Activated naive CD8-positive, alpha-beta T cell treated with anti-CD3 and anti-CD28 coated beads for 36 hours (primary cell): ENCODE data around the gene PTPRE. TPM values are rescaled to one million over a fixed set of nuclear protein-coding genes. Genes with fewer than 3 reads are reported as not detected.

Source experiments
- DNase-seq: peaks from one replicate; pipeline ENCODE4 v3.0.0; 2021
- H3K27ac Mint-ChIP-seq: one replicate; pipeline ENCODE4 v1.8.0; 2022; ENCODE audit warnings: mild to moderate bottlenecking, moderate library complexity, mixed read lengths
- H3K27me3 Mint-ChIP-seq: one replicate; pipeline ENCODE4 v1.8.0; 2022; ENCODE audit warnings: mild to moderate bottlenecking, mixed read lengths
- H3K36me3 Mint-ChIP-seq: one replicate; pipeline ENCODE4 v1.8.0; 2021; ENCODE audit warnings: mild to moderate bottlenecking, mixed read lengths
- H3K4me1 Mint-ChIP-seq: one replicate; pipeline ENCODE4 v1.8.0; 2021; ENCODE audit warnings: mixed read lengths
- H3K4me3 Mint-ChIP-seq: one replicate; pipeline ENCODE4 v1.8.0; 2022; ENCODE audit warnings: mild to moderate bottlenecking, moderate library complexity, mixed read lengths
- H3K9me3 Mint-ChIP-seq: one replicate; pipeline ENCODE4 v1.8.0; 2022; ENCODE audit warnings: mixed read lengths
- total RNA-seq, 2 experiments: library from RNA; stranded (reverse); gene quantifications; one replicate each; pipeline ENCODE4 v1.2.3, GENCODE V29; 2021

Gene PTPRE
- total RNA-seq, 2 experiments from 2014 or later: 21.9 to 26.7 TPM

GRCh38 chr10:128110339-128110738 is 203.4 kb downstream of the PTPRE start:
- H3K27ac Mint-ChIP-seq: no peak overlapping the region
- H3K9me3 Mint-ChIP-seq: no peaks in the 10 kb centered on the region
- peaks cover 48% of the 10 kb centered on the region for H3K36me3 Mint-ChIP-seq
- no peak overlapping the region for H3K4me3 Mint-ChIP-seq
- DNase-seq: no peak
- no peaks in the 10 kb centered on the region for H3K4me1 Mint-ChIP-seq
- no peaks in the 10 kb centered on the region for H3K27me3 Mint-ChIP-seq

- Mint-ChIP-seq H3K9me3 (no peaks in the 10 kb centered on the region), H3K36me3 (peaks cover 61% of the 10 kb centered on the region), H3K4me3 (no peak overlapping the region), H3K27me3 (no peaks in the 10 kb centered on the region), H3K27ac (no peak overlapping the region), H3K4me1 (no peaks in the 10 kb centered on the region)
- DNase-seq: no peak
These were observed 204.8 kb downstream of the PTPRE start for GRCh38 chr10:128111696-128112095.

GRCh38 chr10:128113026-128113425 is 206.1 kb downstream of the PTPRE start:
- Mint-ChIP-seq H3K4me1 (no peaks in the 10 kb centered on the region), H3K9me3 (no peaks in the 10 kb centered on the region), H3K36me3 (peaks cover 69% of the 10 kb centered on the region), H3K4me3 (no peak overlapping the region), H3K27ac (no peak overlapping the region), H3K27me3 (no peaks in the 10 kb centered on the region)
- DNase-seq: no peak

- no peak for DNase-seq
- no peaks in the 10 kb centered on the region for H3K27me3 Mint-ChIP-seq
- peaks cover 2% of the 10 kb centered on the region for H3K4me1 Mint-ChIP-seq
- H3K36me3 Mint-ChIP-seq: peaks cover 85% of the 10 kb centered on the region
- no peak overlapping the region for H3K27ac Mint-ChIP-seq
- no peak overlapping the region for H3K4me3 Mint-ChIP-seq
- H3K9me3 Mint-ChIP-seq: no peaks in the 10 kb centered on the region
These were observed 208.0 kb downstream of the PTPRE start for GRCh38 chr10:128114901-128115300.

GRCh38 chr10:128115356-128115755 is 208.5 kb downstream of the PTPRE start:
- Mint-ChIP-seq H3K9me3 (no peaks in the 10 kb centered on the region), H3K27ac (no peak overlapping the region), H3K27me3 (no peaks in the 10 kb centered on the region), H3K36me3 (peaks cover 86% of the 10 kb centered on the region), H3K4me1 (peaks cover 2% of the 10 kb centered on the region), H3K4me3 (no peak overlapping the region)
- no peak for DNase-seq

GRCh38 chr10:128116187-128116586 is 209.3 kb downstream of the PTPRE start:
- Mint-ChIP-seq H3K4me1 (peaks cover 4% of the 10 kb centered on the region), H3K36me3 (peaks cover 86% of the 10 kb centered on the region), H3K9me3 (no peaks in the 10 kb centered on the region), H3K27me3 (peaks cover 7% of the 10 kb centered on the region), H3K27ac (no peak overlapping the region), H3K4me3 (no peak overlapping the region)
- no peak for DNase-seq

- H3K9me3 Mint-ChIP-seq: no peaks in the 10 kb centered on the region
- DNase-seq: no peak
- H3K27ac Mint-ChIP-seq: no peak overlapping the region
- peaks cover 83% of the 10 kb centered on the region for H3K36me3 Mint-ChIP-seq
- H3K27me3 Mint-ChIP-seq: peaks cover 8% of the 10 kb centered on the region
- H3K4me3 Mint-ChIP-seq: no peak overlapping the region
- peaks cover 4% of the 10 kb centered on the region for H3K4me1 Mint-ChIP-seq
These were observed 210.1 kb downstream of the PTPRE start for GRCh38 chr10:128116851-128117615.

GRCh38 chr10:128121750-128122412 is 215.0 kb downstream of the PTPRE start:
- Mint-ChIP-seq H3K4me3 (no peak overlapping the region), H3K9me3 (no peaks in the 10 kb centered on the region), H3K4me1 (peaks cover 24% of the 10 kb centered on the region), H3K36me3 (peaks cover 74% of the 10 kb centered on the region), H3K27ac (no peak overlapping the region), H3K27me3 (peaks cover 40% of the 10 kb centered on the region)
- no peak for DNase-seq

- H3K9me3 Mint-ChIP-seq: no peaks in the 10 kb centered on the region
- H3K27me3 Mint-ChIP-seq: peaks cover 40% of the 10 kb centered on the region
- peaks cover 24% of the 10 kb centered on the region for H3K4me1 Mint-ChIP-seq
- H3K36me3 Mint-ChIP-seq: peaks cover 67% of the 10 kb centered on the region
- no peak overlapping the region for H3K27ac Mint-ChIP-seq
- no peak for DNase-seq
- H3K4me3 Mint-ChIP-seq: no peak overlapping the region
These were observed 216.0 kb downstream of the PTPRE start for GRCh38 chr10:128122931-128123330.

- peaks cover 24% of the 10 kb centered on the region for H3K4me1 Mint-ChIP-seq
- no peak overlapping the region for H3K27ac Mint-ChIP-seq
- peaks cover 59% of the 10 kb centered on the region for H3K36me3 Mint-ChIP-seq
- no peak for DNase-seq
- no peaks in the 10 kb centered on the region for H3K9me3 Mint-ChIP-seq
- peaks cover 49% of the 10 kb centered on the region for H3K27me3 Mint-ChIP-seq
- H3K4me3 Mint-ChIP-seq: peak overlapping the region; percentile 97
These were observed 216.9 kb downstream of the PTPRE start for GRCh38 chr10:128123846-128124245.

- H3K4me3 Mint-ChIP-seq: peak overlapping the region; percentile 97
- peaks cover 49% of the 10 kb centered on the region for H3K27me3 Mint-ChIP-seq
- peaks cover 22% of the 10 kb centered on the region for H3K4me1 Mint-ChIP-seq
- no peak for DNase-seq
- peak overlapping the region; percentile 85 for H3K27ac Mint-ChIP-seq
- peaks cover 50% of the 10 kb centered on the region for H3K36me3 Mint-ChIP-seq
- no peaks in the 10 kb centered on the region for H3K9me3 Mint-ChIP-seq
These were observed 218.0 kb downstream of the PTPRE start for GRCh38 chr10:128124813-128125403.

- H3K4me3 Mint-ChIP-seq: peak overlapping the region; percentile 97
These were observed 218.6 kb downstream of the PTPRE start for GRCh38 chr10:128125416-128125943.

GRCh38 chr10:128125944-128126764 is 219.3 kb downstream of the PTPRE start, which contains the start of gene MKI67:
TSS of gene MKI67 (minus strand) at chr10:128126423. CDS start at chr10:128125667, 756 bp downstream.
- Mint-ChIP-seq H3K27me3 (peaks cover 42% of the 10 kb centered on the region), H3K36me3 (peaks cover 38% of the 10 kb centered on the region), H3K27ac (peak within 1 kb of the TSS; percentile 89), H3K4me1 (peaks cover 20% of the 10 kb centered on the region), H3K4me3 (peak within 1 kb of the TSS; percentile 97), H3K9me3 (no peaks in the 10 kb centered on the region)
- peak; percentile 90 for DNase-seq

More at GRCh38 chr10:128125416-128125943, 218.6 kb downstream of the PTPRE start:
- no peaks in the 10 kb centered on the region for H3K9me3 Mint-ChIP-seq
- H3K27me3 Mint-ChIP-seq: peaks cover 48% of the 10 kb centered on the region
- peaks cover 44% of the 10 kb centered on the region for H3K36me3 Mint-ChIP-seq
- peaks cover 22% of the 10 kb centered on the region for H3K4me1 Mint-ChIP-seq
- DNase-seq: no peak
- peak overlapping the region; percentile 85 for H3K27ac Mint-ChIP-seq

GRCh38 chr10:128128582-128128981 is 221.7 kb downstream of the PTPRE start:
- Mint-ChIP-seq H3K9me3 (no peaks in the 10 kb centered on the region), H3K27ac (no peak overlapping the region), H3K27me3 (peaks cover 28% of the 10 kb centered on the region), H3K4me3 (no peak overlapping the region), H3K36me3 (peaks cover 20% of the 10 kb centered on the region), H3K4me1 (peaks cover 13% of the 10 kb centered on the region)
- DNase-seq: no peak
